ENCODE measurements around the gene CT45A8. TPM values are rescaled to one million over a fixed set of nuclear protein-coding genes. Genes with fewer than 3 reads are reported as not detected.
"Not testable (repeated sequence)": the region's sequence is repeated elsewhere in the genome, so short reads cannot be mapped to it uniquely, and the experiment has no call there.

CT45A8 gene
- not detected in 2 replicates for total RNA-seq (2021)
- not detected for Bru-seq, nascent RNA
- BruChase-seq, experiment 1, labeled RNA remaining after a 2-hour chase: not detected
- not detected for BruChase-seq, experiment 2, labeled RNA remaining after a 6-hour chase
- long read RNA-seq: 0 reads

GRCh38 chrX:135854438-135854837, at the start of gene CT45A8:
Gene CT45A8 (minus strand): TSS chrX:135854538. CDS start chrX:135850783, 3,755 bp downstream.
- H3K36me3 ChIP-seq (ENCODE audit: insufficient read depth, low read length, poor library complexity, severe bottlenecking); H3K4me1 ChIP-seq (ENCODE audit: insufficient read depth, low read length, poor library complexity, severe bottlenecking); DNase-seq (ENCODE audit: low spot score); intact Hi-C loops (cut with micrococcal nuclease; ENCODE audit: unreplicated experiment); H3K27ac ChIP-seq (ENCODE audit: low read depth, low read length, poor library complexity, severe bottlenecking); H3K27me3 ChIP-seq (replicated peaks; ENCODE audit: insufficient read depth, low read depth, low read length, poor library complexity); CTCF ChIA-PET; POLR2A ChIA-PET (ENCODE audit: low non-redundant PET); H3K4me3 ChIP-seq (ENCODE audit: low read depth, low read length, poor library complexity, severe bottlenecking); BruUV-seq (replicated peaks); H3K9me3 ChIP-seq (ENCODE audit: low read depth, low read length, poor library complexity, severe bottlenecking): not testable (repeated sequence)

- ChIA-PET CTCF (no interaction called here), POLR2A (ENCODE audit: low non-redundant PET) (no interaction called here)
- no peak for TF ChIP-seq EZH2 (IDR thresholded peaks at IDR 0.05; ENCODE audit: borderline replicate concordance, low read depth, low read length, poor library complexity, severe bottlenecking)
- TF ChIP-seq CTCF (conservative IDR thresholded peaks at IDR 0.05; ENCODE audit: low read depth, low read length): no peak
- H3K27ac ChIP-seq (ENCODE audit: low read depth, low read length, poor library complexity, severe bottlenecking): no peak within 1 kb of the TSS
- no peaks in the 10 kb centered on the region for H3K36me3 ChIP-seq (ENCODE audit: insufficient read depth, low read length, poor library complexity, severe bottlenecking)
- no peaks in the 10 kb centered on the region for H3K9me3 ChIP-seq (ENCODE audit: low read depth, low read length, poor library complexity, severe bottlenecking)
- H3K27me3 ChIP-seq (replicated peaks; ENCODE audit: insufficient read depth, low read depth, low read length, poor library complexity): no peaks in the 10 kb centered on the region
- DNase-seq (ENCODE audit: low spot score): no peak
- no peak within 1 kb of the TSS for H3K4me3 ChIP-seq (ENCODE audit: low read depth, low read length, poor library complexity, severe bottlenecking)
- intact Hi-C loops (cut with micrococcal nuclease; ENCODE audit: unreplicated experiment): no loop called here
- no peaks in the 10 kb centered on the region for H3K4me1 ChIP-seq (ENCODE audit: insufficient read depth, low read length, poor library complexity, severe bottlenecking)
- no TSS peak for BruUV-seq (replicated peaks)
Observed at GRCh38 chrX:135893294-135893817, 39.0 kb upstream of the CT45A8 start, which contains the start of the genes CT45A10 and SAGE1. Gene CT45A10 (minus strand): TSS chrX:135893444. CDS start chrX:135885344, 8,100 bp downstream. Gene SAGE1 (plus strand): TSS chrX:135893716. CDS start chrX:135896243, 2,527 bp downstream.

GRCh38 chrX:135892781-135893180, 38.4 kb upstream of the CT45A8 start:
- no peak for DNase-seq (ENCODE audit: low spot score)
- intact Hi-C loops (cut with micrococcal nuclease; ENCODE audit: unreplicated experiment): no loop called here
- POLR2A ChIA-PET (ENCODE audit: low non-redundant PET): no interaction called here
- Histone ChIP-seq H3K36me3 (ENCODE audit: insufficient read depth, low read length, poor library complexity, severe bottlenecking) (no peaks in the 10 kb centered on the region), H3K4me1 (ENCODE audit: insufficient read depth, low read length, poor library complexity, severe bottlenecking) (no peaks in the 10 kb centered on the region), H3K9me3 (ENCODE audit: low read depth, low read length, poor library complexity, severe bottlenecking) (no peaks in the 10 kb centered on the region), H3K4me3 (ENCODE audit: low read depth, low read length, poor library complexity, severe bottlenecking) (no peak overlapping the region), H3K27me3 (replicated peaks; ENCODE audit: insufficient read depth, low read depth, low read length, poor library complexity) (no peaks in the 10 kb centered on the region), H3K27ac (ENCODE audit: low read depth, low read length, poor library complexity, severe bottlenecking) (no peak overlapping the region)
- BruUV-seq (replicated peaks): no TSS peak
- CTCF ChIA-PET: no interaction called here
- TF ChIP-seq EZH2 (IDR thresholded peaks at IDR 0.05; ENCODE audit: borderline replicate concordance, low read depth, low read length, poor library complexity, severe bottlenecking) (no peak), CTCF (conservative IDR thresholded peaks at IDR 0.05; ENCODE audit: low read depth, low read length) (no peak)

DNA sequence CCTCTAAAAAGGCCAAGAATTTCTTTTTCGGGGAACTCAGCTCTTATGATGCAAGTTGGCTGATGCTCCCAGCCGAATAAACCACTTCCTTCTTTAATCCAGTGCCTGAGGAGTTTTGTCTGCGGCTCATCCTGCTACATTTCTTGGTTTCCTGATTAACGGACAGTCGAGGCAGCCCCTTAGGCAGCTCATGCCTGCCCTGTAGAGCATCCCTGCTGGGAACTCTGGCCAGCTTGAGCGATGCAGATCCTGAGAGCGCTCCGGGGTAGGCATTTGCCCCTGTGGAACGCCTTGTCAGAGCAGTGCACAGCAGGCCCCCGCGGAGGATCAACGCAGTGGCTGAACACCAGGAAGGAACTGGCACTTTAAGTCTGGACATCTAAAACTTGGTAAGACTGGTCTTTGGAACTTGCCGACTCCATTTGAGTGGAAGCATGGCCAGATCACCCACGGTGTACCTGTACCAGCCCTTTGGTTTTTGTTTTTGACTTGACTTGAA, 35.8 kb upstream of the CT45A8 start:
- CTCF ChIA-PET: no interaction called here
- POLR2A ChIA-PET (ENCODE audit: low non-redundant PET): no interaction called here
- Histone ChIP-seq H3K4me3 (ENCODE audit: low read depth, low read length, poor library complexity, severe bottlenecking) (no peak overlapping the region), H3K36me3 (ENCODE audit: insufficient read depth, low read length, poor library complexity, severe bottlenecking) (no peaks in the 10 kb centered on the region), H3K27me3 (replicated peaks; ENCODE audit: insufficient read depth, low read depth, low read length, poor library complexity) (no peaks in the 10 kb centered on the region), H3K4me1 (ENCODE audit: insufficient read depth, low read length, poor library complexity, severe bottlenecking) (no peaks in the 10 kb centered on the region), H3K27ac (ENCODE audit: low read depth, low read length, poor library complexity, severe bottlenecking) (no peak overlapping the region), H3K9me3 (ENCODE audit: low read depth, low read length, poor library complexity, severe bottlenecking) (no peaks in the 10 kb centered on the region)
- no TSS peak for BruUV-seq (replicated peaks)
- no peak for TF ChIP-seq CTCF (conservative IDR thresholded peaks at IDR 0.05; ENCODE audit: low read depth, low read length)
- no peak for TF ChIP-seq EZH2 (IDR thresholded peaks at IDR 0.05; ENCODE audit: borderline replicate concordance, low read depth, low read length, poor library complexity, severe bottlenecking)
- intact Hi-C loops (cut with micrococcal nuclease; ENCODE audit: unreplicated experiment): no loop called here
- no peak for DNase-seq (ENCODE audit: low spot score)
